ENCODE results near the gene LILRB3. TPM values are rescaled to one million over a fixed set of nuclear protein-coding genes. Genes with fewer than 3 reads are reported as not detected.

The LILRB3 gene
- total RNA-seq, 1 donor from 2014 or later = not detected

- peaks cover 2% of the 10 kb centered on the region for H3K4me1 Mint-ChIP-seq (ENCODE audit: unreplicated experiment)
- peak overlapping the region; percentile 41 for H3K27ac Mint-ChIP-seq (ENCODE audit: unreplicated experiment)
- H3K36me3 Mint-ChIP-seq (ENCODE audit: unreplicated experiment) = no peaks in the 10 kb centered on the region
- DNase-seq (ENCODE audit: extremely low spot score, unreplicated experiment) = no peak
- no peaks in the 10 kb centered on the region for H3K9me3 Mint-ChIP-seq (ENCODE audit: unreplicated experiment)
- H3K4me3 Mint-ChIP-seq (ENCODE audit: unreplicated experiment) = no peak overlapping the region
- no peaks in the 10 kb centered on the region for H3K27me3 Mint-ChIP-seq (ENCODE audit: unreplicated experiment)
- peak; percentile 53 for TF ChIP-seq CTCF (IDR thresholded peaks at IDR 0.05)
Observed at GRCh38 chr19:54179921-54180461, 42.8 kb downstream of the LILRB3 start.

GRCh38 chr19:54179262-54179852 is 43.5 kb downstream of the LILRB3 start:
- TF ChIP-seq CTCF (IDR thresholded peaks at IDR 0.05) = no peak
- peak overlapping the region; percentile 41 for H3K27ac Mint-ChIP-seq (ENCODE audit: unreplicated experiment)
- no peaks in the 10 kb centered on the region for H3K36me3 Mint-ChIP-seq (ENCODE audit: unreplicated experiment)
- H3K9me3 Mint-ChIP-seq (ENCODE audit: unreplicated experiment) = no peaks in the 10 kb centered on the region
- no peaks in the 10 kb centered on the region for H3K27me3 Mint-ChIP-seq (ENCODE audit: unreplicated experiment)
- no peak for DNase-seq (ENCODE audit: extremely low spot score, unreplicated experiment)
- H3K4me3 Mint-ChIP-seq (ENCODE audit: unreplicated experiment) = no peak overlapping the region
- peaks cover 4% of the 10 kb centered on the region for H3K4me1 Mint-ChIP-seq (ENCODE audit: unreplicated experiment)

- H3K36me3 Mint-ChIP-seq (ENCODE audit: unreplicated experiment) = no peaks in the 10 kb centered on the region
- TF ChIP-seq CTCF (IDR thresholded peaks at IDR 0.05) = no peak
- H3K27ac Mint-ChIP-seq (ENCODE audit: unreplicated experiment) = no peak overlapping the region
- no peak for DNase-seq (ENCODE audit: extremely low spot score, unreplicated experiment)
- H3K27me3 Mint-ChIP-seq (ENCODE audit: unreplicated experiment) = no peaks in the 10 kb centered on the region
- no peak overlapping the region for H3K4me3 Mint-ChIP-seq (ENCODE audit: unreplicated experiment)
- H3K9me3 Mint-ChIP-seq (ENCODE audit: unreplicated experiment) = no peaks in the 10 kb centered on the region
- peaks cover 4% of the 10 kb centered on the region for H3K4me1 Mint-ChIP-seq (ENCODE audit: unreplicated experiment)
Observed at GRCh38 chr19:54178581-54179261, 44.1 kb downstream of the LILRB3 start.

- no peak for DNase-seq (ENCODE audit: extremely low spot score, unreplicated experiment)
- H3K27ac Mint-ChIP-seq (ENCODE audit: unreplicated experiment) = no peak overlapping the region
- peaks cover 12% of the 10 kb centered on the region for H3K4me1 Mint-ChIP-seq (ENCODE audit: unreplicated experiment)
- no peak for TF ChIP-seq CTCF (IDR thresholded peaks at IDR 0.05)
- no peak overlapping the region for H3K4me3 Mint-ChIP-seq (ENCODE audit: unreplicated experiment)
- H3K36me3 Mint-ChIP-seq (ENCODE audit: unreplicated experiment) = no peaks in the 10 kb centered on the region
- H3K9me3 Mint-ChIP-seq (ENCODE audit: unreplicated experiment) = no peaks in the 10 kb centered on the region
- no peaks in the 10 kb centered on the region for H3K27me3 Mint-ChIP-seq (ENCODE audit: unreplicated experiment)
Observed at GRCh38 chr19:54173951-54174834, 48.6 kb downstream of the LILRB3 start.

GRCh38 chr19:54173359-54173699 is 49.5 kb downstream of the LILRB3 start:
- Mint-ChIP-seq H3K27me3 (ENCODE audit: unreplicated experiment) (no peaks in the 10 kb centered on the region), H3K4me1 (ENCODE audit: unreplicated experiment) (peaks cover 13% of the 10 kb centered on the region), H3K36me3 (ENCODE audit: unreplicated experiment) (no peaks in the 10 kb centered on the region), H3K4me3 (ENCODE audit: unreplicated experiment) (no peak overlapping the region), H3K27ac (ENCODE audit: unreplicated experiment) (no peak overlapping the region), H3K9me3 (ENCODE audit: unreplicated experiment) (no peaks in the 10 kb centered on the region)
- no peak for DNase-seq (ENCODE audit: extremely low spot score, unreplicated experiment)
- no peak for TF ChIP-seq CTCF (IDR thresholded peaks at IDR 0.05)
